ENCODE data around the gene SERHL2. TPM values are rescaled to one million over a fixed set of nuclear protein-coding genes. Genes with fewer than 3 reads are reported as not detected.
"Not testable (repeated sequence)": the region's sequence is repeated elsewhere in the genome, so short reads cannot be mapped to it uniquely, and the experiment has no call there.

SERHL2 gene
- polyA plus RNA-seq, 3 donors from 2014 or later = 1.9 TPM; not detected in 2

DNA sequence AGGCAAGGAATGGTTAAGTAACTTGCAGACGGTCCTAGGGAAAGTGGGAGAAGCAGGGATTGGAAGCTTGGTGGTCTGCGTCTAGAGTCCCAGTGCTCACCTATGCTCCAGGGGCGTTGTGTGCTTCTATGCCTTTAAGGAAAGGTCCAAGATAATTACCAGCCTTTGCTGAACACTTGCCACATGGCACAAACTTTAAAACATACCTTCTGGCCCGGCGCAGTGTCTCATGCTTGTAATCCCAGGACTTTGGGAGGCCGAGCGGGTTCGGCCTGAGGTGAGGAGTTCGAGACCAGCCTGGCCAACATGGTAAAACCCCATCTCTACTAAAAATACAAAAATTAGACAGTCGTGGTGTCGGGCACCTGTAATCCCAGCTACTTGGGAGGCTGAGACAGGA, 58.6 kb downstream of the SERHL2 start:
- no peak for DNase-seq
- Mint-ChIP-seq H3K36me3 (no peaks in the 10 kb centered on the region), H3K27me3 (ENCODE audit: low read depth in 3 of 3) (peaks cover 13 to 24% (median 16%) of the 10 kb centered on the region in 3 donors), H3K4me1 (peaks cover 60 to 66% of the 10 kb centered on the region in 2 donors), H3K27ac (peak overlapping the region in 5 of 6 donors; percentile 40 to 100 (median 91)), H3K9me3 (no peaks in the 10 kb centered on the region), H3K4me3 (peak overlapping the region in 4 of 5 donors; percentile 22 to 55 (median 31))

GRCh38 chr22:42613872-42614301, 60.1 kb downstream of the SERHL2 start:
- Mint-ChIP-seq H3K4me3 (peak overlapping the region; percentile 89 to 96 (median 92)), H3K9me3 (no peaks in the 10 kb centered on the region), H3K4me1 (peaks cover 56% of the 10 kb centered on the region in 2 donors), H3K36me3 (no peaks in the 10 kb centered on the region), H3K27ac (peak overlapping the region; percentile 91 to 100 (median 97)), H3K27me3 (ENCODE audit: low read depth in 3 of 3) (peaks cover 13 to 24% (median 16%) of the 10 kb centered on the region in 3 donors)
- no peak for DNase-seq

DNA sequence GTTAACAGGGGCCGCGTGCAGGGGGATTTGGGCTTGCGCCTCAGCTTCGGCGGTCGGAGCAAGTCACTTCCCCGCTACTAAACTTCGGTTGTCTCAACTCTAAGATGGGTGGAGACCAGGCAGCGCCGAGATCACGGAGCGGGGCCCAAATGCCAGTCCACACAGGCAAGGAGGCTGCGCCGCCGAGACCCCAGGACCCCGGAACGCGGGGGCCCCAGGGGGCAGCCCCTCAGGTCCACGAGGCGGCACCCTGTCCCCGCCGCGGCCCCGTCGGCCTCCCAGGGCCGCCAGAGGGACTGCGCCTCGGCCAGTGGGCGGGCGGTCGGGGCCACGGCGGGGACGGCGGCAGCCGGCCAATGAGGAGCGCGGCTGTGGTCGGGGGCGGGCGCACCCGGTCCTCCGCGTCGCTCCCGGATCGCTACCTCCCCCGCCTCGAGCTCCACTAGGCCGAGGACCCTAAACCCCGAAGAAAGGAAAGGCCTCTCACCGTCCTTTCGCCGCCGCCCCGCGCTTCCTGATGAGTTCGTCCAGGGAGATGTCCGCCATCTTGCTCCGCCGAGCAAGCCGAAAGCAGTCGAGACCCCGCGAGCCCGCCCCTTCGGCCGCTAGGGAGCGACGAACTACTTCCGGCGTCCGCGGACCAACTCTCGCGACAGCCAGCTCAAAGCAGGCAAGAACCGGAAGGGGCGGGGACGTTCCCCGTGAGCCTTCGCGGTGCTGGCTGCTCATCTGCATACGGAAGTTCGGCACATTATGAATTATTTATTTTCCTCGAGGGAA, 60.7 kb downstream of the SERHL2 start, which contains the start of gene POLDIP3:
Gene POLDIP3 (minus strand): TSS at position 572 of the 780 bp plus-strand sequence. CDS start 26 bp downstream, at position 546.
- Mint-ChIP-seq H3K36me3 (no peaks in the 10 kb centered on the region), H3K4me3 (peak within 1 kb of the TSS; percentile 92 to 97 (median 96)), H3K4me1 (peaks cover 53 to 56% of the 10 kb centered on the region in 2 donors), H3K27me3 (ENCODE audit: low read depth in 3 of 3) (peaks cover 13 to 24% (median 16%) of the 10 kb centered on the region in 3 donors), H3K9me3 (no peaks in the 10 kb centered on the region), H3K27ac (peak within 1 kb of the TSS; percentile 99 to 100 (median 100))
- peak; percentile 98 to 99 (median 99) for DNase-seq

- Mint-ChIP-seq H3K4me3 (peak overlapping the region; percentile 85 to 97 (median 96)), H3K27ac (peak overlapping the region; percentile 99 to 100 (median 100)), H3K27me3 (ENCODE audit: low read depth in 3 of 3) (peaks cover 13 to 24% (median 16%) of the 10 kb centered on the region in 3 donors), H3K4me1 (peaks cover 49 to 51% of the 10 kb centered on the region in 2 donors), H3K9me3 (no peaks in the 10 kb centered on the region), H3K36me3 (no peaks in the 10 kb centered on the region)
- DNase-seq = peak; percentile 90 to 93 (median 92)
Observed at GRCh38 chr22:42615092-42615859, 61.5 kb downstream of the SERHL2 start.

GRCh38 chr22:42615860-42616175, 62.1 kb downstream of the SERHL2 start:
- H3K36me3 Mint-ChIP-seq, H3K9me3 Mint-ChIP-seq: not testable (repeated sequence)
- H3K4me3 Mint-ChIP-seq = peak overlapping the region; percentile 85 to 97 (median 96)
- DNase-seq = peak in 1 of 3 donors; percentile 14
- peaks cover 43 to 46% of the 10 kb centered on the region in 2 donors for H3K4me1 Mint-ChIP-seq
- peaks cover 13 to 24% (median 16%) of the 10 kb centered on the region in 3 donors for H3K27me3 Mint-ChIP-seq (ENCODE audit: low read depth in 3 of 3)
- peak overlapping the region; percentile 99 to 100 (median 100) for H3K27ac Mint-ChIP-seq

- peak overlapping the region; percentile 7 to 78 (median 58) for H3K27ac Mint-ChIP-seq
- H3K4me3 Mint-ChIP-seq = peak overlapping the region in 3 of 5 donors; percentile 9 to 41 (median 13)
- H3K36me3 Mint-ChIP-seq = peaks cover 0 to 5% (median 0%) of the 10 kb centered on the region in 3 donors
- H3K4me1 Mint-ChIP-seq = peaks cover 30 to 35% of the 10 kb centered on the region in 2 donors
- H3K9me3 Mint-ChIP-seq = no peaks in the 10 kb centered on the region
- peaks cover 13 to 24% (median 18%) of the 10 kb centered on the region in 3 donors for H3K27me3 Mint-ChIP-seq (ENCODE audit: low read depth in 3 of 3)
- no peak for DNase-seq
Observed at GRCh38 chr22:42617155-42617983, 63.6 kb downstream of the SERHL2 start.

GRCh38 chr22:42619261-42620063, 65.7 kb downstream of the SERHL2 start:
- no peak for DNase-seq
- Mint-ChIP-seq H3K27me3 (ENCODE audit: low read depth in 3 of 3) (peaks cover 13 to 17% (median 15%) of the 10 kb centered on the region in 3 donors), H3K4me3 (no peak overlapping the region), H3K27ac (no peak overlapping the region), H3K36me3 (peaks cover 0 to 5% (median 0%) of the 10 kb centered on the region in 3 donors), H3K9me3 (no peaks in the 10 kb centered on the region), H3K4me1 (peaks cover 11 to 17% of the 10 kb centered on the region in 2 donors)

GRCh38 chr22:42620084-42620483, 66.3 kb downstream of the SERHL2 start:
- no peak for DNase-seq
- H3K27me3 Mint-ChIP-seq (ENCODE audit: low read depth in 3 of 3) = peaks cover 8 to 13% (median 9%) of the 10 kb centered on the region in 3 donors
- H3K9me3 Mint-ChIP-seq = no peaks in the 10 kb centered on the region
- no peak overlapping the region for H3K4me3 Mint-ChIP-seq
- peaks cover 9 to 13% of the 10 kb centered on the region in 2 donors for H3K4me1 Mint-ChIP-seq
- peaks cover 0 to 5% (median 0%) of the 10 kb centered on the region in 3 donors for H3K36me3 Mint-ChIP-seq
- H3K27ac Mint-ChIP-seq = no peak overlapping the region

- Mint-ChIP-seq H3K4me1 (peaks cover 0 to 5% of the 10 kb centered on the region in 2 donors), H3K9me3 (no peaks in the 10 kb centered on the region), H3K27ac (peak overlapping the region in 5 of 6 donors; percentile 39 to 68 (median 61)), H3K36me3 (peaks cover 0 to 11% (median 0%) of the 10 kb centered on the region in 3 donors), H3K4me3 (no peak overlapping the region), H3K27me3 (ENCODE audit: low read depth in 3 of 3) (peaks cover 2 to 5% (median 4%) of the 10 kb centered on the region in 3 donors)
- peak; percentile 37 to 51 (median 46) for DNase-seq
Observed at GRCh38 chr22:42621505-42622002, 67.8 kb downstream of the SERHL2 start.

DNA sequence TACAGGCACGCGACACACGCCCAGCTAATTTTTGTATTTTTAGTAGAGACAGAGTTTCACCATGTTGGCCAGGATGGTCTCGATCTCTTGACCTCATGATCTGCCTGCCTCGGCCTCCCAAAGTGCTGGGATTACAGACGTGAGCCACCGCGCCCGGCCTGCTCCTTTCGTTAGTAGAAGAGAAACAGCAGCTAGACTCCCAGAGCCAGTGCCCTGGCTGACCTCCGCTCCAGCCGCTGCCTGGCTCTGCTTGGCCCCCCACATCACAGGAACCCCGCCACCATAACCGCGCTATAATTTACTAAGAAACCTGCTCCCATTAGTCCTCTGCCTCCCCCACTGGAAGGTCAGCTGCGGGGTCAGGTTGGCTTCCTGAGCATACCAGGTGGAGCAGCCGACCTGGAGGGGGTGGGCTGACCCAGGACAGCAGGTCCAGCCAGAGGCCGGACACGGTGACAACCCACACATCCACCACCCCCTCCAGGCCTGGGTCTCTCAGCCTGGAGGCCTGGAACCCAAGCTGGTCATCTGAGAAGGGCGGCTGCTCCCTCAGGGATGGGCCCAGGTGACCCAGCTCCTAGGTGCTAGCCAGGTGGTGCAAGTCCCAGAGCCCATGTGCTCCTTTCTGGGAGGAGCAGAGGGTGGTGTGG, 68.4 kb downstream of the SERHL2 start:
- Mint-ChIP-seq H3K4me3 (no peak overlapping the region), H3K27ac (peak overlapping the region in 1 of 6 donors; percentile 46), H3K27me3 (ENCODE audit: low read depth in 3 of 3) (peaks cover 0 to 4% (median 2%) of the 10 kb centered on the region in 3 donors), H3K36me3 (peaks cover 0 to 13% (median 0%) of the 10 kb centered on the region in 3 donors), H3K9me3 (no peaks in the 10 kb centered on the region), H3K4me1 (peaks cover 0 to 5% of the 10 kb centered on the region in 2 donors)
- DNase-seq = no peak

- Mint-ChIP-seq H3K27me3 (ENCODE audit: low read depth in 3 of 3) (peaks cover 1 to 4% (median 2%) of the 10 kb centered on the region in 3 donors), H3K27ac (no peak overlapping the region), H3K36me3 (peaks cover 0 to 13% (median 0%) of the 10 kb centered on the region in 3 donors), H3K4me1 (peaks cover 0 to 5% of the 10 kb centered on the region in 2 donors), H3K9me3 (no peaks in the 10 kb centered on the region), H3K4me3 (no peak overlapping the region)
- DNase-seq = no peak
Observed at GRCh38 chr22:42623301-42623751, 69.6 kb downstream of the SERHL2 start.
